ENCODE data around the gene AFF1. TPM values are rescaled to one million over a fixed set of nuclear protein-coding genes. Genes with fewer than 3 reads are reported as not detected.

AFF1 gene
- total RNA-seq (10 to 100 TPM; 50.3 to 51.2 TPM), total RNA-seq (39.1 to 456 (median 133) reads per million in 172 experiments)
- polyA plus RNA-seq (2013, experiment 1 of 2) = 30.6 TPM
- 37.1 TPM for polyA plus RNA-seq (2013, experiment 2 of 2)

- no peaks in the 10 kb centered on the region for H3K9me3 ChIP-seq (ENCODE audit: control insufficient read depth in 1 of 2, insufficient read depth in 1 of 2, low read length in 2 of 2)
- peak; percentile 47 for TF ChIP-seq CTCF (IDR thresholded peaks at IDR 0.05)
- H3K27me3 ChIP-seq (ENCODE audit: control insufficient read depth in 1 of 2, insufficient read depth in 2 of 2, low read length in 2 of 2) = no peaks in the 10 kb centered on the region
- ChIA-PET CTCF (interaction anchor here (0.6 to 6.6 kb wide), 25 partner anchors 13 to 284 kb away, joined by 3 to 48 read pairs (median 4); no protein-coding TSS in a partner anchor), POLR2A (interaction anchor here (0.6 to 13.4 kb wide), 28 partner anchors 10 to 1522 kb away, joined by 3 to 351 read pairs (median 6); partner anchors contain the start of genes HERC5, HSD17B11, KLHL8 and NUDT9)
- no peaks in the 10 kb centered on the region for H3K27me3 Mint-ChIP-seq
- no peaks in the 10 kb centered on the region for H3K9me3 Mint-ChIP-seq
- ATAC-seq (ENCODE audit: poor library complexity) (peak; percentile 65), DNase-seq (peak; percentile 73 to 98 (median 82))
- H3K4me3 ChIP-seq (ENCODE audit: low read length) = peak within 1 kb of the TSS; percentile 93
- H3K27ac Mint-ChIP-seq = peak within 1 kb of the TSS; percentile 94
- H3K27ac ChIP-seq (ENCODE audit: low read depth in 1 of 2, low read length in 2 of 2) = peak within 1 kb of the TSS; percentile 81
- no peaks in the 10 kb centered on the region for H3K36me3 ChIP-seq (ENCODE audit: insufficient read depth, low read length)
- H3K4me1 Mint-ChIP-seq (ENCODE audit: low read depth) = peaks cover 52% of the 10 kb centered on the region
- H3K36me3 Mint-ChIP-seq (ENCODE audit: low read depth) = peaks cover 9% of the 10 kb centered on the region
- peak within 1 kb of the TSS; percentile 96 for H3K4me3 Mint-ChIP-seq
- intact Hi-C loops (cut with DNase I, micrococcal nuclease) = loop anchor here (2.0 to 10.0 kb wide), 6 partner anchors 37 to 1660 kb away; partner anchors contain the start of genes HERC3 (in 1 of the 2), HERC5 (in 1 of the 2), HSD17B11 (in 1 of the 2) and KLHL8 (in 1 of the 2)
- peaks cover 30% of the 10 kb centered on the region for H3K4me1 ChIP-seq (ENCODE audit: insufficient read depth, low read length)
Measured at GRCh38 chr4:86934771-86935565, at the start of gene AFF1. Gene AFF1 (plus strand): TSS chr4:86935011. CDS start chr4:86948534, 13,523 bp downstream.

GRCh38 chr4:86890790-86891189 is 44.0 kb upstream of the AFF1 start:
- ATAC-seq (ENCODE audit: poor library complexity) = no peak
- no peaks in the 10 kb centered on the region for H3K36me3 ChIP-seq (ENCODE audit: insufficient read depth, low read length)
- peaks cover 3% of the 10 kb centered on the region for H3K4me1 Mint-ChIP-seq (ENCODE audit: low read depth)
- no peak overlapping the region for H3K27ac Mint-ChIP-seq
- intact Hi-C loops (cut with DNase I, micrococcal nuclease) = loop anchor here in 1 of 2 experiments (10.0 kb wide), 1 partner anchor 1806 kb away; no protein-coding TSS in a partner anchor
- H3K4me3 Mint-ChIP-seq = peak overlapping the region; percentile 81
- no peak overlapping the region for H3K4me3 ChIP-seq (ENCODE audit: low read length)
- H3K27me3 Mint-ChIP-seq = peaks cover 33% of the 10 kb centered on the region
- TF ChIP-seq CTCF (IDR thresholded peaks at IDR 0.05) = no peak
- no peaks in the 10 kb centered on the region for H3K36me3 Mint-ChIP-seq (ENCODE audit: low read depth)
- H3K27me3 ChIP-seq (ENCODE audit: control insufficient read depth in 1 of 2, insufficient read depth in 2 of 2, low read length in 2 of 2) = peaks cover 2 to 19% of the 10 kb centered on the region in 2 experiments
- peaks cover 9% of the 10 kb centered on the region for H3K4me1 ChIP-seq (ENCODE audit: insufficient read depth, low read length)
- ChIA-PET POLR2A (no interaction called here), CTCF (no interaction called here)
- H3K9me3 ChIP-seq (ENCODE audit: control insufficient read depth in 1 of 2, insufficient read depth in 1 of 2, low read length in 2 of 2) = no peaks in the 10 kb centered on the region
- DNase-seq = no peak
- no peak overlapping the region for H3K27ac ChIP-seq (ENCODE audit: low read depth in 1 of 2, low read length in 2 of 2)
- no peaks in the 10 kb centered on the region for H3K9me3 Mint-ChIP-seq

- H3K36me3 ChIP-seq (ENCODE audit: insufficient read depth, low read length) = no peaks in the 10 kb centered on the region
Measured at GRCh38 chr4:86891762-86892635, 42.8 kb upstream of the AFF1 start, which contains the start of gene C4orf36. Gene C4orf36 (minus strand): TSS chr4:86892422. CDS start chr4:86891520, 902 bp downstream.

More at GRCh38 chr4:86891762-86892635, 42.8 kb upstream of the AFF1 start, which contains the start of gene C4orf36:
- TF ChIP-seq CTCF (IDR thresholded peaks at IDR 0.05) = no peak
- intact Hi-C loops (cut with DNase I, micrococcal nuclease) = loop anchor here in 1 of 2 experiments (10.0 kb wide), 1 partner anchor 1807 kb away; no protein-coding TSS in a partner anchor
- Mint-ChIP-seq H3K27ac (no peak within 1 kb of the TSS), H3K36me3 (ENCODE audit: low read depth) (no peaks in the 10 kb centered on the region), H3K4me3 (peak within 1 kb of the TSS; percentile 84), H3K4me1 (ENCODE audit: low read depth) (peaks cover 3% of the 10 kb centered on the region), H3K9me3 (no peaks in the 10 kb centered on the region), H3K27me3 (peaks cover 33% of the 10 kb centered on the region)
- ChIA-PET POLR2A (interaction anchor here (0.6 kb wide), 1 partner anchor 174 kb away, joined by 5 read pairs; no protein-coding TSS in a partner anchor), CTCF (interaction anchor here (1.2 kb wide), 1 partner anchor 393 kb away, joined by 4 read pairs; no protein-coding TSS in a partner anchor)
- ATAC-seq (ENCODE audit: poor library complexity) (peak; percentile 63), DNase-seq (peak in 10 of 14 experiments; percentile 4 to 56 (median 19))
- peaks cover 2 to 19% of the 10 kb centered on the region in 2 experiments for H3K27me3 ChIP-seq (ENCODE audit: control insufficient read depth in 1 of 2, insufficient read depth in 2 of 2, low read length in 2 of 2)
- H3K4me3 ChIP-seq (ENCODE audit: low read length) = peak within 1 kb of the TSS; percentile 55
- no peak within 1 kb of the TSS for H3K27ac ChIP-seq (ENCODE audit: low read depth in 1 of 2, low read length in 2 of 2)
- H3K9me3 ChIP-seq (ENCODE audit: control insufficient read depth in 1 of 2, insufficient read depth in 1 of 2, low read length in 2 of 2) = no peaks in the 10 kb centered on the region
- peaks cover 9% of the 10 kb centered on the region for H3K4me1 ChIP-seq (ENCODE audit: insufficient read depth, low read length)

Measured in CD4-positive, alpha-beta T cell (primary cell).